HUES6 (cell line): ENCODE results near the gene GPR4.

ENCODE experiments used
- H3K27ac ChIP-seq: 2 replicates; pipeline ENCODE4 v1.7.0; 2013; ENCODE audit warnings: low read depth, mild to moderate bottlenecking, low read length, inconsistent platforms
- H3K27me3 ChIP-seq: 2 replicates; pipeline ENCODE4 v1.6.1; 2013; ENCODE audit warnings: low read length; ENCODE audit not compliant: control insufficient read depth, insufficient read depth
- H3K36me3 ChIP-seq: 2 replicates; pipeline ENCODE4 v1.6.1; 2013; ENCODE audit warnings: low read length; ENCODE audit not compliant: control insufficient read depth, insufficient read depth
- H3K4me1 ChIP-seq: 2 replicates; pipeline ENCODE4 v1.6.1; 2013; ENCODE audit warnings: low read length; ENCODE audit not compliant: control insufficient read depth, insufficient read depth
- H3K4me3 ChIP-seq: 2 replicates; pipeline ENCODE4 v1.5.1; 2013; ENCODE audit warnings: low read depth, low read length
- H3K9ac ChIP-seq: one replicate; pipeline ENCODE4 v1.6.1; 2013; ENCODE audit warnings: mild to moderate bottlenecking, low read length
- H3K9me3 ChIP-seq: 2 replicates; pipeline ENCODE4 v1.6.1; 2013; ENCODE audit warnings: low read depth, low read length; ENCODE audit not compliant: control insufficient read depth, insufficient read depth

The GPR4 gene

DNA sequence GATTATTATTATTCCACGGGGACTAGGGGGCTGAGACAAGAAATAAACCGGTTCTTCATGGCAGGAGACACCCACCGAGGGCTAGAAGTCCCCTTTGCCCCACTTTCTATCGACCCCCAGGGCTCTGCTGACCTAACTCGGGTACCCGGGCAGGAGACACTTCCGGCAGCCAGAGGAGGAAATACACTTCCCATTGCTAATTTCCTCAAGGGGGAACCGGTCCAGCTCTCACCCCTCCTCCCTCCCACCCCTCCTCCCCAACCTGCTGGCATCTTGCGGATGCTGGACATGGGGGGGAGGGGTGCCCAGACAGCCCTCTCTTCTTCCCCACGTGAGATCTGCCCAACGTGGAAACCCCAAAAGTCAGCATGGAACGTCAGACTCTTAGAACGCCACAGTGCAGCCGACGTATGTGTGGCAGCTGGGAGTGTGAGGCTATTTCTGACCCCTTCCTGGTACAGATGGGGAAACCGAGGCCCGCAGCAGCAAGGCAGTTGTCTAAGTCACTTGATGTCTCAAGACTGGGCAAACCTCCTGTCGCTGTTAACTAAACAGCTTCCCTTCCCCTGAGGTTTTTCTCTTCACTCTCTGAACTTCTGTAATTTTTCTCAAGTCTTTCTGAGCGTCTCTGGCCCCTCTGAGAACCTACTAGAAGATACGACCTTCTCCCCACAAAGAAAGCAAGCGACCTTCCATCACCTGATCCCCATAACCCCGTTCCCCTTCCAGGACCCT, 3.6 kb downstream of the GPR4 start:
- Histone ChIP-seq H3K4me3 (peak overlapping the region; percentile 56), H3K27ac (no peak overlapping the region), H3K27me3 (peaks cover 55% of the 10 kb centered on the region), H3K9ac (peak overlapping the region; percentile 10), H3K36me3 (no peaks in the 10 kb centered on the region), H3K9me3 (no peaks in the 10 kb centered on the region), H3K4me1 (peaks cover 35% of the 10 kb centered on the region)

DNA sequence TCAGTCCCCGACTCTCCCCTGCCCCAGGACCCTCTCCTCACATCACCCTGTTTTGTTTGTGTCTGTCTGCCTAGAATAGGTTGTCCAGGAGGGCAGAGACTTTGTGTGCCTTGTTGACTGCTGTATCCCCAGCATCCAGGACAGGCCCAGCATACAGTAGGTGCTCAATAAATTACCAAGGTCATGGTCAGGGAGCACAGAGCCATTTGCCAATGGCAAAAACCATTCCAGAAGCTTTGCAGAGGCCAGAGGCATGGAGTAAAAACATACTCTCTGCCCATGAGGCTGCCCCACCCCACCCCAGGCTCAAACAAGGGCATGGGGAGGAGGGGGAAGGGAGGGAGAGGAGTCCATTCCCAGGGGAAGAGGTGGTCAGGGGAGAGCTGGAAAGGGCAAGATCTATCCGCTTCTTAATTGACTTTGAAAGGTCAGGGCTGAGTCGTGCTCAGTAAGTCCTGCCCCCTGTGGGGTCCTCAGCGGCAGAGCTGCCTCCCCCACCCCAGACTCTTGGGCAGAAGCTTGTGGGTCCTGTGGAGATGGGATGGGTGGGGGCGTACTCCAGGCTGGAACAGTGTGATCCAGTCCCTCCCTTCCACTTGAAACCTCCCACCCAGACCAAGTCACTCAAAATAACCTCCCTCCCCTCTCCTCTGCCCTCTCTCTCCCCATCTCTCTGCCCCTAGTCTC, 4.4 kb downstream of the GPR4 start:
- Histone ChIP-seq H3K9ac (peak overlapping the region; percentile 10), H3K4me1 (peaks cover 35% of the 10 kb centered on the region), H3K4me3 (peak overlapping the region; percentile 56)

DNA sequence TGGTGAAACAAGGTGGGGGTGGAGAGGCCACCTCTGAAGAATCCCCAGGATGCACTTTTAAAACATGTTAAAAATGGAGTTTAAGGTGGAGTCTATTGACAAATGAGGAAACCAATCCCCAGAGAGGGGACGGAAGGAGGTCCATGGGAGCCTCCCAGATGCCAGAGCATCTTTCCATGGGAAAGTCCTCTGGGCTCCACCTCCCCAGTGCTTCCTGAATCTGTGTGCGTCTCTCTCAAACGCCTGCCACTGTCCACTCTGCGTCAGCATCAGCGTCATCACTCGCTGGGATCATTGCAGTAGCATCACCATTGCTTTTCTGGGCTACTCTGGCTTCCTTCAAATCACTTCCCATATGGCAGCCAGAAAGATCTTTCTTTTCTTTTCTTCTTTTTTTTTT, 6.2 kb downstream of the GPR4 start:
- Histone ChIP-seq H3K4me3 (no peak overlapping the region), H3K36me3 (no peaks in the 10 kb centered on the region), H3K9me3 (no peaks in the 10 kb centered on the region), H3K27ac (no peak overlapping the region), H3K27me3 (peaks cover 54% of the 10 kb centered on the region), H3K4me1 (peaks cover 28% of the 10 kb centered on the region), H3K9ac (no peak overlapping the region)

More for the DNA sequence above, 4.4 kb downstream of the GPR4 start:
- Histone ChIP-seq H3K9me3 (no peaks in the 10 kb centered on the region), H3K27ac (no peak overlapping the region), H3K36me3 (no peaks in the 10 kb centered on the region), H3K27me3 (peaks cover 54% of the 10 kb centered on the region)

DNA sequence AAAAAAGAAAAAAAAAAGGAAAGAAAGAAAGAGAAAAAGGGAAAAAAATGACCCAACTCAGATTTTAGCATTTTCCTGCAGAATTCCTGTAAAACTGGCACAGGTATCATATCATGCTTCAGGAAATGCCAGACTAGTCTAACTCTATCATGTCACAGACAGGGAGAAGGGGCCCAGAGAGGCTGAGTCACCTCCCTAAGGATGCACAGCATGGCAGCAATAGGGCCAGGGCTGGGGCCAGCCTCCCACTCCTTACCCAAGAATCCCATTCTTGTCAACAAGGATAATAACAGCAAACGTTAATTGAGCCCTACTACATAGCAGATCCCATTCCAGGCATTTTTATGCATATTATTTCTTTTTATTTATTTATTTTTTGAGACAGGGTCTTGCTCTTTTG, 8.5 kb downstream of the GPR4 start:
- no peak overlapping the region for H3K4me3 ChIP-seq
- no peak overlapping the region for H3K9ac ChIP-seq
- no peaks in the 10 kb centered on the region for H3K36me3 ChIP-seq
- H3K4me1 ChIP-seq, result peaks cover 16% of the 10 kb centered on the region
- H3K27ac ChIP-seq, result no peak overlapping the region
- no peaks in the 10 kb centered on the region for H3K9me3 ChIP-seq
- H3K27me3 ChIP-seq, result peaks cover 35% of the 10 kb centered on the region

DNA sequence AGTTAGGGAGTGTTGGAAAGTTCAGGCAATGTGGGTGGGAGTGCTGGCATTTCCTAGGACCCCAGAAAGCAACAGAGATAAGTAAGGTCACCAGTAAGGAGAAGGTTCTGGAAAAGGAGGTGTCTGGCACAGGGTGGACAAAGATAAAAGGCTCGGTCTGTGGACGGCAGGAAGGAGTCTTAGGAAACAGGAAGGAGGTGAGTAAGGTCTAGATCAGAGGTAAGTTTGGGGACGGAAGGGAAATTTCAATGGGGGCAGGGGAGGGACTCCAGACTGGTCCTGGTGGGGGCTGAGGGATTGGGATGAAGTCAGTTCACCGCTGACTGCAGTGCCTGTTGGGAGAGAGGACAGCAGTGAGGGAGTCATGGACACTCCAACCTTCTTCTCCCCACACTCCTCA, 9.6 kb downstream of the GPR4 start:
- H3K4me3 ChIP-seq, result no peak overlapping the region
- no peak overlapping the region for H3K9ac ChIP-seq
- 0 out of 2 replicates have a peak, but pooled peaks cover 5% of the 10 kb centered on the region for H3K4me1 ChIP-seq
- H3K27ac ChIP-seq, result no peak overlapping the region
- no peaks in the 10 kb centered on the region for H3K36me3 ChIP-seq
- H3K27me3 ChIP-seq, result peaks cover 24% of the 10 kb centered on the region
- H3K9me3 ChIP-seq, result no peaks in the 10 kb centered on the region

DNA sequence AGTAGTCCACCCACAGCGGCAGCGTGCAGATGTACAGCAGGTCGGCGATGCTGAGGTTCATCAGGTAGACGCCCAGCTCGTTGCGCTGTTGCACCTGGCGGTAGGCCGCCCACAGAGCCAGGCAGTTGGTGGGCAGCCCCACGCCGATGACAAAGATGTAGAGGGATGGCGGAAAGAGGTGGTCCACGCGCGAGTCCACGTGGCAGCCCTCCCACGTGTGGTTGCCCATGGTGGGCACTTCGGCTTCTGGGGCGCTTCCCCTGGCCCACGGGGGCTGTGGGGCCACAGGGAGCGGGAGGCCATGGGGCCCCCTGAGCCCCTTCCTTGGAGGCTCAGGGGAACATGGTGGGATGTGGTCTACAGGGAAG, 10.4 kb downstream of the GPR4 start:
- Histone ChIP-seq H3K27me3 (peaks cover 23% of the 10 kb centered on the region), H3K36me3 (no peaks in the 10 kb centered on the region), H3K4me1 (0 out of 2 replicates have a peak, but pooled peaks cover 2% of the 10 kb centered on the region), H3K4me3 (no peak overlapping the region), H3K9me3 (no peaks in the 10 kb centered on the region), H3K27ac (no peak overlapping the region), H3K9ac (no peak overlapping the region)

DNA sequence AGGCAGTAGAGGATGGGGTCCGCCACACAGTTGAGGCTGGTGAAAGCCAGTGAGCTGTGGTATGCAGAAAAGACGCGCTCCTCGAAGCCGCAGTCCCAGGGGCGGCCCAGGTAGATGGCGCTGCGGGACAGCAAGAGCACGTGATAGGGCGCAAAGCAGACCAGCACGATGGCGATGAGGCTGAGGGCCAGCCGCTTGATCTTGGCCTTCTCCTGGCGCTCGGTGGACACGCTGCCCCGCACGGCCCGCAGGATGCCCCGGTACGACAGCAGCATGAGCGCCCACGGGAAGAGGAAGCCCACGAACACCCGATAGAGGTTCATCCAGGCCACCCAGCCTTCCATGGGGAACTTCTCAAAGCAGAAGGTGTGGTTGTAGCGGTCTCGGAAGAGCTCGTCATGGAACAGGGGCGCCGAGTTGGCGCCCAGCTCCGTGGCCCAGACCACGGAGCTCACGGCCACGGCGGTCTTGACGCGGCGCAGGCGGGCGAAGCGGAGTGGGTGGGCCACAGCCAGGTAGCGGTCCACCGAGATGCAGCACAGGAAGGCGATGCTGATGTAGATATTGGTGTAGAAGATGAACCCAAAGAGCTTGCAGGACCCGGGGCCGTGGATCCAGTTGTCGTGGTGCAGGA, 10.9 kb downstream of the GPR4 start:
- Histone ChIP-seq H3K27me3 (peaks cover 23% of the 10 kb centered on the region), H3K9me3 (no peaks in the 10 kb centered on the region), H3K4me1 (0 out of 2 replicates have a peak, but pooled peaks cover 2% of the 10 kb centered on the region), H3K36me3 (no peaks in the 10 kb centered on the region), H3K27ac (no peak overlapping the region), H3K4me3 (no peak overlapping the region), H3K9ac (no peak overlapping the region)

DNA sequence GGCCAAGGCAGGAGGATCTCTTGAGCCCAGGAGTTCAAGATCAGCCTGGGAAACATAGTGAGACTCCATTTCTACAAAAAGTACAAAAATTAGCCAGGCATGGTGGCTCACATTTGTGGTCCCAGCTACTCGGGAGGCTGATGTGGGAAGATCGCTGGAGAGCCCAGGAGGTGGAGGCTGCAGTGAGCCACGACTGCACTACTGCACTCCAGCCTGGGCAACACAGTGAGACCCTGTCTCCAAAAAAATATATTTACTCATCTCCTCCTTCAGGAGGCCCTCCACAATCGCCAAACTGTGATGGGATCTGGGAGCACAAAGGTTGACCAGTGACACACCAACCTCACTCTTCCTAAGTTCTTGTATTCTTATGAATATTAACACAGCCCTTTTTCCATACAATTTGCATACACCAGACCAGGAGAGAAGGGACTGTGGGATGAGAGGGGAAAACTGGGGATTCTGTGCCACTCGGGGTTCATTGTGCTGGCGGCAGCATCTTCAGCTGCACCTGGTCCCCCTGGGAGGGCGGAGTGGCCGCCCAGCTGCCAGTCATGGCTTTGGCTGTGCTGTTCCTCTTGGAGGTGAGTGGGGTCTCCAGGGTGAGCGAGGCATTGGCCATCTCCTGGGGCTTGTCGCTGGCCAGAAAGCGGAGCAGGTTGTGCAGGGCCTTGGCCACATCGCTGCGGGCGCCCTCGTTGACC, 11.6 kb downstream of the GPR4 start:
- Histone ChIP-seq H3K4me1 (0 out of 2 replicates have a peak, but pooled peaks cover 2% of the 10 kb centered on the region), H3K36me3 (no peaks in the 10 kb centered on the region), H3K27ac (no peak overlapping the region), H3K9me3 (no peaks in the 10 kb centered on the region), H3K4me3 (no peak overlapping the region), H3K9ac (no peak overlapping the region), H3K27me3 (peaks cover 23% of the 10 kb centered on the region)

DNA sequence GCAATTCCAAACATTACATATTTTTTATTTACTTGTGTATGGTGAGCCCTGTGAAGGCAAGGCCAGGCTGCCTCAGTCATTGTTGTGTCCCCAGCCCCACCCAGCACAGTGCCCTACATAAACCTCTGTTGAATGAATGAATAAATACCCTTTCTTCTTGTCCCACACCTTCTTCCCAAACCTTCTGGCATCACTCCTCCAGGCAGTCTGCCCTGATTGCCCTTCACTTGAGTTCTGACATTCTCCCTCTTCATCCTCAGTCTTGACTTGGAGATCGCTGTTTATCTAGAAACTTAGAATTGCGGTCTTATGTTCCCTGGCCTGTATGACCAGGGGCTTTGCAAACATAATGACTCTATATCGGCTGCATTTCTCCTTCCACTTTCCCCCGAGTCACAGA, 12.2 kb downstream of the GPR4 start:
- Histone ChIP-seq H3K27ac (no peak overlapping the region), H3K4me1 (0 out of 2 replicates have a peak, but pooled peaks cover 2% of the 10 kb centered on the region), H3K36me3 (no peaks in the 10 kb centered on the region), H3K4me3 (no peak overlapping the region), H3K9ac (no peak overlapping the region), H3K9me3 (no peaks in the 10 kb centered on the region), H3K27me3 (peaks cover 23% of the 10 kb centered on the region)

DNA sequence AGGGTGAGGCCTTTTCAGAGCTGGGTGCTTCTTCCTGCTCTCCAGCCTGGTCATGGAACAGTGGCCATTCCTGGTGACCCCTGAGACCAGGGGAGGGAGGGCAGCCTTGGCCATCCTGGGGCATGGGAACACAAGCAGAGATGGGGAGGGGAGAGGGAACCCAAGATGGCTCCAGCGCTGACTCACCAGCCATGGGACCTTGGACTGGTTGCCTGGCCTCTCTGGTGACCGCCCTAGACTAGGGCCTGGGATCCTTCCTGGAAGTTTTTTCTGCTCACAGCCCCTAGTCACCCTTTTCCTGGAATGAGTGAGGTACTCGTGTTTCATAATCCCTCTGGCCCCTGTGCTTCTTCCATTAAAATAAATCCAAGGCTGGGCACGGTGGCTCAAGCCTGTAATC, 14.1 kb downstream of the GPR4 start:
- no peaks in the 10 kb centered on the region for H3K36me3 ChIP-seq
- 0 out of 2 replicates have a peak, but pooled peaks cover 2% of the 10 kb centered on the region for H3K4me1 ChIP-seq
- peaks cover 23% of the 10 kb centered on the region for H3K27me3 ChIP-seq
- no peaks in the 10 kb centered on the region for H3K9me3 ChIP-seq
- H3K27ac ChIP-seq, result no peak overlapping the region
- no peak overlapping the region for H3K9ac ChIP-seq
- no peak overlapping the region for H3K4me3 ChIP-seq
